ENCODE results near the gene EPHB3.
"Not testable (repeated sequence)": the region's sequence is repeated elsewhere in the genome, so short reads cannot be mapped to it uniquely, and the experiment has no call there.

EPHB3 gene

DNA sequence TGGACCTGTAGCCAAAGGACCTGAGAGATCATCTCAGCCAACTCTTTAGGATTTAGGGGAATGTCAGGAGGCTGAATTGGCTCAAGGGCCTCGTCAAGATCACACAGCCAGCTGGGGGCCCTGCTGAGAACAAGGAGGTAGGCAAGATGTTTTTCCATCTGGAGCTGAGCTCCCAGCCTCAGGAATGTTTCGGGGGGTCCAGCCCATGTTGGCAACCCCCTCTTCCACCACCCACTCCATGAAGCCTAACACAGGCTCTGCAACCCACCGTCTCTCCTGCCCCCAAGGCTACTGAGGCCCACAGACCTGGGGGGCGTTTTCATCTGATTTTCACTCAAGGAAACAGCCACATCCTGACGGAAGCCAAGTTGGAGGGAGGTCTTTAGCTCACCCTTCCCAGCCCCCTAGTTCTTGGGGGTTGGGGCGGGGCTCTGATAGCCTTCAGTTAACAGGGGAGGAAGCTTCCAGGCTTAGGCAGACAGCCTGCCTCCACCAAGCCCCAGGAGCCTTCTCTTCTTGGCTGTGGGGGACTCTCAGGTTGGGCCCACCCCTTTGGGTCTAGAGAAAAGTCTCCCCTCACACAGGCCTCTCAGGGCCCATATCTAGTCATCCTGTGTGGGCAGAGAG lies 48.8 kb downstream of the EPHB3 start:
- no peak for DNase-seq (ENCODE audit: low spot score)
- POLR2A ChIA-PET (ENCODE audit: low non-redundant PET) = no interaction called here
- TF ChIP-seq CTCF (conservative IDR thresholded peaks at IDR 0.05; ENCODE audit: low read depth) = no peak
- CTCF ChIA-PET = interaction anchor here (0.5 kb wide), 1 partner anchor 113 kb away, joined by 3 read pairs; no protein-coding TSS in a partner anchor
- no peak overlapping the region for H3K27ac ChIP-seq

GRCh38 chr3:184611607-184612281 lies 50.2 kb downstream of the EPHB3 start:
- DNase-seq (ENCODE audit: low spot score) = no peak
- H3K27ac ChIP-seq = no peak overlapping the region
- POLR2A ChIA-PET (ENCODE audit: low non-redundant PET) = no interaction called here
- CTCF ChIA-PET = no interaction called here
- no peak for TF ChIP-seq CTCF (conservative IDR thresholded peaks at IDR 0.05; ENCODE audit: low read depth)

DNA sequence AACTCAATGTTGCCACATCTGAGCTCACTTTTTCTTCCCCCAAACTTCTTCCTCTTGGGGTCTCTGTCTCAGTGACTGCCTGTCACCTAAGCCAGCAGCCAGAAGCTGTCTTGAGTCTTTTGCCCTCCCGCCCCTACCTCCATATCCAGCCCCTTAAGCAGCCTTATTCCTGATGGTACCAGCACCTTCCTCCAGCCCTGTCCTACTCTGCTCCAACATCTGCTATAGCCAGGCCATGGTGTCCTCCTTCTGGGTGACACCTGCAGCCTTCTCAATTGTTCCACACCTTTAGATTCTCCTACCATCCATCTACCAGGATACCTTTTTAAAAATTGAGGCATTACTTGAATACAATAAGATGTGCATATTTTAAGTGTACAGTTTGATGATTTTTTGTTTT lies 53.8 kb downstream of the EPHB3 start:
- ChIA-PET CTCF (no interaction called here), POLR2A (ENCODE audit: low non-redundant PET) (no interaction called here)
- DNase-seq (ENCODE audit: low spot score) = no peak
- no peak for TF ChIP-seq CTCF (conservative IDR thresholded peaks at IDR 0.05; ENCODE audit: low read depth)
- no peak overlapping the region for H3K27ac ChIP-seq

- H3K27ac ChIP-seq = no peak overlapping the region
- POLR2A ChIA-PET (ENCODE audit: low non-redundant PET) = no interaction called here
- CTCF ChIA-PET = no interaction called here
- TF ChIP-seq CTCF (conservative IDR thresholded peaks at IDR 0.05; ENCODE audit: low read depth) = no peak
- DNase-seq (ENCODE audit: low spot score) = no peak
These were observed 54.9 kb downstream of the EPHB3 start for GRCh38 chr3:184616436-184616835.

GRCh38 chr3:184617306-184617705 lies 55.7 kb downstream of the EPHB3 start:
- H3K27ac ChIP-seq; DNase-seq (ENCODE audit: low spot score); POLR2A ChIA-PET (ENCODE audit: low non-redundant PET): not testable (repeated sequence)
- CTCF ChIA-PET = interaction anchor here (0.7 kb wide), 1 partner anchor 654 kb away, joined by 3 read pairs; no protein-coding TSS in a partner anchor

- ChIA-PET POLR2A (ENCODE audit: low non-redundant PET) (no interaction called here), CTCF (no interaction called here)
These were observed 57.2 kb downstream of the EPHB3 start for GRCh38 chr3:184618811-184619210.

More at GRCh38 chr3:184618811-184619210, 57.2 kb downstream of the EPHB3 start:
- no peak overlapping the region for H3K27ac ChIP-seq
- DNase-seq (ENCODE audit: low spot score) = no peak
- TF ChIP-seq CTCF (conservative IDR thresholded peaks at IDR 0.05; ENCODE audit: low read depth) = no peak

Measured in RWPE1 (cell line).